GM12874 (cell line): Measurements from ENCODE around the gene ARHGEF16.

Experiments used
- TF ChIP-seq, protein P1 (sequence below): IDR thresholded peaks from 2 replicates; pipeline ENCODE4 v1.5.1; 2011; ENCODE audit warnings: low read depth, mild to moderate bottlenecking, control low read depth, low read length, moderate library complexity; ENCODE audit not compliant: insufficient read depth

The ARHGEF16 gene

DNA sequence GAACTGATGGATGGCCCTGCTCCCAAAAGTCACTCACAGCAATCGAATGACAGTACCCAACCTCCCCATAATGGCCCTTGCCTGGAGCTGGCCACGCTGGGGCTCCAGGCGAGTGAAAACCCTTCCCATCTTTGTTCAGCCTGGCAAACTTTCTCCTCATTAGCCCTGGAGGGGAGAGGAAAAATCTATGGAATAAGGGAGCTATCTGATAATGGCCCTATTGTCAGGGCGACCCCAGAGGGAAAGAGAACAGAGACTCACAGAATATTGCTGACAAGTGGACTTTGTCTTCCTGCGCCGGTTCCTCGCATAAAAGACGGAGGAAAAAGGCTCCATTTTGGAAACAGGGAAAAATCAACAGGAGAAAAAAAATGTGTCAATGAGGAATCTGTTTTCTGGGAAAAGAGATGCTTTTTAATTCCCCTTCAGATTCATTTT, 13.0 kb upstream of the ARHGEF16 start:
- TF ChIP-seq, protein P1, sequence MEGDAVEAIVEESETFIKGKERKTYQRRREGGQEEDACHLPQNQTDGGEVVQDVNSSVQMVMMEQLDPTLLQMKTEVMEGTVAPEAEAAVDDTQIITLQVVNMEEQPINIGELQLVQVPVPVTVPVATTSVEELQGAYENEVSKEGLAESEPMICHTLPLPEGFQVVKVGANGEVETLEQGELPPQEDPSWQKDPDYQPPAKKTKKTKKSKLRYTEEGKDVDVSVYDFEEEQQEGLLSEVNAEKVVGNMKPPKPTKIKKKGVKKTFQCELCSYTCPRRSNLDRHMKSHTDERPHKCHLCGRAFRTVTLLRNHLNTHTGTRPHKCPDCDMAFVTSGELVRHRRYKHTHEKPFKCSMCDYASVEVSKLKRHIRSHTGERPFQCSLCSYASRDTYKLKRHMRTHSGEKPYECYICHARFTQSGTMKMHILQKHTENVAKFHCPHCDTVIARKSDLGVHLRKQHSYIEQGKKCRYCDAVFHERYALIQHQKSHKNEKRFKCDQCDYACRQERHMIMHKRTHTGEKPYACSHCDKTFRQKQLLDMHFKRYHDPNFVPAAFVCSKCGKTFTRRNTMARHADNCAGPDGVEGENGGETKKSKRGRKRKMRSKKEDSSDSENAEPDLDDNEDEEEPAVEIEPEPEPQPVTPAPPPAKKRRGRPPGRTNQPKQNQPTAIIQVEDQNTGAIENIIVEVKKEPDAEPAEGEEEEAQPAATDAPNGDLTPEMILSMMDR = no peak

DNA sequence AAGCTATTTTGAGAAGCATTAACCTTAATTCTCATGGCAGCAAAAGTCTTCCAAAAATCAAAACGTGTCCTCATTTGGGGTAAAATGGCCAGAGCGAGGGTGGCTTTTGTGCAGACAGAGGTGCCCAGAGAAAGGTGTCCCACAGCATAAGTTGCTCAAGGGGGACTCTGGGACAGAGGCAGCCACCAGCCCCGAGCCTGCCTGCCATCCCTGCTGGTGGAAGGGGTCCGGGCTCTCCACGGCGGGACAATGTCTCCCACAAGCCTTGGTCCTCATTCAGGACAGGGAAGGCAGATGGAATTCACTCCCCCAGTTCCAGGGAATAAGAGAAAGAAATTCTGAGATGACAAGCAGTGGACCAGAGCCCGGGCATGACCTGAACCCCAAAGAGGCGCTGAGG, 12.6 kb upstream of the ARHGEF16 start:
- TF ChIP-seq, protein P1 = no peak

DNA sequence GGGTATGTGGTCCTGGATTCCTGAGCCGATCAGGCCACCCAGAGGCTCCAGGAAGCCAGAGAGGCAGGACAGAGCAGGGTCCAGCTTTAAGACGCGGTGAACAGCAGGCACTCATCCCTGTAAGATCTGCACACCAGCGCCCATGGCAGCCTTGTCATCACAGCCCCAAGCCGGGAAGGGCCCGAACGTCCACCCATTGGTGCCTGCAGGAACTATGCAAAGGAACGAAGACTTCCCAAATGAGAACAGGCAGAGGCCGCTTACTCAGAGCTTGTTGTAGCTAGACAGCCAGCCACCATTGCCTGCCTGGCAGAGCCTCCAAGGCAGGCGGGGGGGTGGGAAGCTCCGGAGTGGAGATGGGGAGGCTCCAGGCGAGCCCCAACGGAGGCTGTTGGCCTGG, 12.1 kb upstream of the ARHGEF16 start:
- TF ChIP-seq, protein P1 = no peak

DNA sequence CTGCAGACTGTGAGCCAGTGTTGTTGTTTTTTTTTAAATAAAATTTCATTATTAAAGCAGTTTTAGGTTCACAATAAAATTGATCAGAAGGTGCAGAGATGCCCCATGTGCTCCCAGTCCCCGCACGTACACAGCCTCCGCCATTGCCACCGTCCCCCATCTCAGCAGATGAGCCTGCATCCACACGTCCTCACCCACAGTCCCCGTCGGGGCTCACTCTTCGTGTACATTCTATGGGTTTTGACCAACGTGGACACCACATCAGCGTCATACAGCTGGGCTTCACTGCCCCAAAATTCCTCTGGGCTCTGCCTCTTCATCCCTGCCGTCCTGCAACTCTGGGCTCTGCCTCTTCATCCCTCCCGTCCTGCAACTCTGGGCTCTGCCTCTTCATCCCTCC, 11.6 kb upstream of the ARHGEF16 start:
- TF ChIP-seq, protein P1 = no peak

DNA sequence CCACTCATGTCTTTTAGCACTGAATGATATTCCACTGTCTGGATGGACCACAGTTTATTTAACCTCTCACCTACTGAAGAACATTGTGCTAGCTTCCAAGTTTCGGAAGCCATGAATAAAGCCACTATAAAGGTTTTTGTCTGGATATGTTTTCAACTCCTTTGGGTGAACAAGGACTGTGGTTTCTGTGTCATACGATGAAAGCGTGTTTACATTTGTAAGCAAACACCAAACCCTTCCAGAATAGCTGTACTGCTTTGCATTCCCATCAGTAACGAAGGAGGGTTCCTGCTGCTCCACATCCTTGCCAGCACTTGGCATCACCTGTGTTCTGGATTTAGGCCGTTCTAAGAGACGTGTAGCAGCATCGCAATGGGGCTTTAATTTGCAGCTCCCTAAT, 10.7 kb upstream of the ARHGEF16 start:
- TF ChIP-seq, protein P1 = no peak

DNA sequence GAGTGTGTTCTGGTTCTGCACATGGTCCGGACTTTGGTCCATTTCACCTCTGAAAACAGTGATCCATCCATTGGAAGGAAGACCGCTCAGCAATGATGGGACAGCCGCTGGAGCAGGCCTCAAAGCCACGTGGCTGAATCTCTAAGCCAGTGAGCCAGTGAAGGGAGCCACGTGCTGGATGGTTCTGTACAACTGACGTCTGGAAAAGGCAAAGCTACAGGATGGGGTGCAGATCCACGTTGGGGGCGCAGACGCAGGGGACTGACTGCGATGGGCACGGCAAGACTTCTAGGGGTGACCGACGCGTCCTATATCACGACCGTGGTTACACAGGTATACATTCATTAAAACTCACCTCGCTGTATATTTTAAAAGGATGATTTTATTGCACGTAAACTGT, 10.2 kb upstream of the ARHGEF16 start:
- TF ChIP-seq, protein P1 = no peak

GRCh38 chr1:3444736-3445135, 9.7 kb upstream of the ARHGEF16 start:
- TF ChIP-seq, protein P1 = no peak
